Subcutaneous abdominal adipose tissue (tissue), 5 donors: ENCODE data around the gene SIRPB2.

Experiments
- H3K27ac ChIP-seq: one replicate; pipeline ENCODE4 v1.7.0; 2013; ENCODE audit warnings: low read depth, mild to moderate bottlenecking, inconsistent platforms, low read length, moderate library complexity
- H3K27me3 ChIP-seq, 5 donors: one replicate each; pipeline ENCODE4 v1.7.0; 2013; ENCODE audit warnings: low read length in 5 of 5, inconsistent platforms in 1 of 5; ENCODE audit not compliant: control insufficient read depth in 5 of 5, insufficient read depth in 4 of 5
- H3K36me3 ChIP-seq, 5 donors: one replicate each; pipeline ENCODE4 v1.7.0; 2013; ENCODE audit warnings: low read length in 5 of 5; ENCODE audit not compliant: control insufficient read depth in 5 of 5, insufficient read depth in 5 of 5
- H3K4me1 ChIP-seq, 5 donors: one replicate each; pipeline ENCODE4 v1.7.0; 2013; ENCODE audit warnings: low read length in 5 of 5, mild to moderate bottlenecking in 3 of 5, moderate library complexity in 1 of 5; ENCODE audit not compliant: control insufficient read depth in 5 of 5, insufficient read depth in 5 of 5
- H3K4me3 ChIP-seq, 5 donors: one replicate each; pipeline ENCODE4 v1.7.0; 2013; ENCODE audit warnings: low read length in 5 of 5, low read depth in 1 of 5
- H3K9ac ChIP-seq, 5 donors: one replicate each; pipeline ENCODE4 v1.7.0; 2013; ENCODE audit warnings: low read length in 5 of 5, mild to moderate bottlenecking in 4 of 5, moderate library complexity in 3 of 5
- H3K9me3 ChIP-seq, 5 donors: one replicate each; pipeline ENCODE4 v1.7.0; 2013; ENCODE audit warnings: low read length in 5 of 5; ENCODE audit not compliant: control insufficient read depth in 5 of 5
- donor health status: healthy.
- donor health status: healthy.
- donor health status: healthy.
- donor health status: healthy.
- donor health status: healthy.

The SIRPB2 gene

DNA sequence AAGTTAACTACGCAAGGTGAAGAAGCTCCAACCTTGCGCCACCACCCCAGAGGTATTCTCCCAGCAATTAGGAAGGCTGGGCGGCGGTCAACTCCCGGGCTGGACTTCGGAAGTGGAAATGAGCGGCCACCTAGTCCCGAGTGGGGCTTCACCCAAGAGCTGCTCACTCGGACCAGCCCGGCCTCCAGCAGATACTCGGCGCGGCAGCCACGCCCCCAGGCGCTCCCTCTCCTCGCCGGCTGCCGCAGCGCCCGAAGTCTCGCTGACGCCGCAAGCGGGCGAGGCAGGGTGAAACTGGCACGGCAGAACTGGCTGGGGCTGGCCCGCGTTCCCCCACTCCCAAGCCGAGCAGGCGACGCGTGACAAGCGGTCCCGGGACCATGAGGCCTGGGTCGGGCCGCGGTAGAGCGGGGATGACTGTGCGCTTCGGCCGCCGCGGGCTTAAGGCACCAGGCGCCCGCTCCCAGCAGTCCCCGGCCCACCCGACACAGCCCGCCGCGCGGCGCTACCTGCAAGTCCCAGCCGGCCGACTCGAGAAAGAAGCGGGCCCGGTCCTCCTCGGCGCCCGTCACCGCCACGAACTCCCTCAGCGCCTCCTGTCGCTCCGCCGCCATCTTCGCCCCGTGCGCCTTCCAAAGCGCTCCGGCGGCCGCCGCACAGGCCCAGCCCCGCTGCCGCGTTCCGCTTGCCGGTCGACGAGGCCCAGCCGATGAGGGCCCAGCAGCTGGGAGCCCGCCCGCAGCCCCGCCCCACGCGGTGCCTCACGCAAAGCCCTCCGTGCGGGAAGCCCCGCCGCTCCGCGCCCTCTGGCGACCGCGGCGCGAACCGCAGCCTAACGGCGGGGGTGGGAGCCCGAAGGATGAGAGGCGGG is 24.8 kb downstream of the SIRPB2 start, which contains the start of gene NSFL1C:
TSS of gene NSFL1C (minus strand) at position 639 of the 871 bp plus-strand sequence. CDS start at position 614, 25 bp downstream.
- Histone ChIP-seq H3K9ac (peak within 1 kb of the TSS; percentile 49 to 93 (median 92)), H3K9me3 (no peaks in the 10 kb centered on the region), H3K36me3 (peaks cover 7 to 30% (median 24%) of the 10 kb centered on the region in 5 donors), H3K27ac (peak within 1 kb of the TSS; percentile 85), H3K4me1 (peaks cover 14 to 54% (median 43%) of the 10 kb centered on the region in 5 donors), H3K4me3 (peak within 1 kb of the TSS; percentile 80 to 92 (median 91)), H3K27me3 (no peaks in the 10 kb centered on the region)

DNA sequence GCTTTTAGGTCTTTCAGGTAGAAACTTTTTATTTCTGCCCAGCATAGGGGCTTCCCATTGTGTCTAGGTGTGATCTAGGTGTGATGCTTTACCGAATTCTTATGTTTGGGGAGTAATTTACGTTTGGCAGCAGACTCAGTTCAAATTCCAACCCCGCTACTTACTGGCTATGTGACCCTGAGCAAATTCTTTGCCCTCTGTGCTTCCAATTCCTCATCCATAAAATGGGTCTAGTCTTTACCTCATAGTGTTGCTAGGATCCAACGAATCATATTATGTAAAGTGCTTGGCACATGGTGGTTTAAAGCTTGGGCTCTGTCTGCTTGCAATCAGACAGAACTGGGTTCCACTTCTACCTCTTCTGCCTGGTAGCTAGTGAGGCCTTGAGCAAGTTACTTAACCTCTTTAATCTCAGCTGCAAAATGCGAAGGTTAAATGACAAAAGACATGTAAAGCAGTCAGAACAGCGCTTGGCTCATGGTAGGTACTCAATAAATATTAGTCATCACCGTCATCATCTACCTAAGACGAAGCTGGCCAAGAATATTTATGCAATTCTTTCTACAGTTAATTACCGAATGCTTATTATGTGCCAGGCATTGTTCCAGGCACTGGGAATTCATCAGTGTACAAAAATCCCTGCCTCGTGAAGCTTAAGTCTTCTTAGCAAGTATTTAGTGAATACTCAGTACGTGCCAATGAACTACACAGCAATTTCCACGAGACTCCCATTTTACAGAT is 25.6 kb downstream of the SIRPB2 start:
- Histone ChIP-seq H3K4me3 (peak overlapping the region; percentile 80 to 92 (median 91)), H3K27me3 (no peaks in the 10 kb centered on the region), H3K36me3 (peaks cover 10 to 38% (median 32%) of the 10 kb centered on the region in 5 donors), H3K4me1 (peaks cover 14 to 54% (median 43%) of the 10 kb centered on the region in 5 donors), H3K9ac (peak overlapping the region; percentile 49 to 93 (median 92)), H3K27ac (peak overlapping the region; percentile 85), H3K9me3 (no peaks in the 10 kb centered on the region)

DNA sequence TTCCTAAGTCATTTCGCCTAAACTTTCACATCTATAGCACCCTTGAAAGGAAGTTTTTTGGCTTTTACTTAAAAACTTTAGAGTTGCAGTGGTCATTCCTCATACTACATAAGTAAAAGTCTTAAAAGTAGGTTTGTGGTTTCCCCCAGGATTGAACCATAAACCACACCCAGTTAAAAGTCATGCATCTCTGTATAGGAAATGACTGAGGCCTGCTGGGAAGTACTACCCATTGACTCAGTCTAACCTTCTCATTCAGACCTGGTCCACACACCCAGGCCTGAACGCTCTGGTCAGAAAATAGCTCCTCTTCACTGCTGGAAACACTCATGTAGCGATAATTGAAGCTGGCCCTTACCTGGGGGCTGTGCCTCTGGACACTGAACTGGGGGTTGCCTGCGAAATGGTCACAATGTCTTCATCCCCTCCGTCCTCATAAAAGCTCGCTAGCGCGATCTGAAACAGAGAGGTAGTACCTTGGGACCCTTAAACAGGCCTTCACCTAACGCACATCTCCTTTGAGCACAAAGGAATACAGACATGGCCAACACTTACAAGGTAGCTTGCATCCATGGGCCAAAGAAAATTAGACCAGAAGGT is 27.1 kb downstream of the SIRPB2 start:
- Histone ChIP-seq H3K27ac (no peak overlapping the region), H3K4me1 (peaks cover 9 to 45% (median 33%) of the 10 kb centered on the region in 5 donors), H3K27me3 (no peaks in the 10 kb centered on the region), H3K9me3 (no peaks in the 10 kb centered on the region), H3K4me3 (no peak overlapping the region), H3K36me3 (peaks cover 24 to 54% (median 43%) of the 10 kb centered on the region in 5 donors), H3K9ac (no peak overlapping the region)

DNA sequence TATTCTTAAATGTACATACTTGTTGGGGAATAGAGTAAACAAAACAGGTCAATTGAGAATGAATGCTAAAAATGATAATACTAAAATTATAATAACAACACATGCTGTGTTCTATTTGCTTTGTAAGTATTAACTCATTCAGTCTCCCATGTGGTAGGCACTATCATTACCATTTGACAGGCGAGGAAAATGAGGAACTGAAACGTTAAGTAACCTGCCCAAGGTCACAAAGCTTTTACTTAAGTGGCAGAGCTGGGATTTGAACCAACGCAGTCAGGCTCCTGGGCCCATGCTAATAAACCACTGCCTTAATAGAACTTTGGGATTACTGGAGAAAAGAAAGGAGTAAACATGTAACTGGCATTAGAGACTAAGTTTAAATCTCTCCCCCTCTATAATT is 28.4 kb downstream of the SIRPB2 start:
- no peak overlapping the region for H3K9ac ChIP-seq
- peaks cover 29 to 66% (median 54%) of the 10 kb centered on the region in 5 donors for H3K36me3 ChIP-seq
- no peaks in the 10 kb centered on the region for H3K9me3 ChIP-seq
- H3K27me3 ChIP-seq = no peaks in the 10 kb centered on the region
- H3K4me3 ChIP-seq = no peak overlapping the region
- H3K27ac ChIP-seq = no peak overlapping the region
- H3K4me1 ChIP-seq = peaks cover 9 to 38% (median 29%) of the 10 kb centered on the region in 5 donors

DNA sequence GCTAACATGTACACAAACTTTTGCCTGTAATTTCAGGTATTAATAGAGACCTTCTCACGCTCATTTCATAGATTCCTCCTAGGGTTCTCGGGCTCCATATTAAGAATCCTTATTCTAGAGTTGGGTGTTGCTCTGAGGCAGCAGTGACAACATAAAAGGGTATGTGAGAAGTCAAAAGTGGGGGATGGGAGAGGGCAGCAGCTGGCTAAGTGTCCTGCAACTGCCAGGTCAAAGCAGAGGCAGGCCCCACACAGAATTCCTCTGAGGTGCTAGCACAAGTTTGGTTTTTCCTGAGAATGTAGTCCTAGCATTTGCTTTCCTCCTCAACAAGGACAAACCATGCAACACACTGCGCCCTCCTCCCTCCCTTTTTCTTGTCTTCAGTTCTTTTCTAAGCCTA is 29.2 kb downstream of the SIRPB2 start:
- H3K9ac ChIP-seq = no peak overlapping the region
- no peak overlapping the region for H3K4me3 ChIP-seq
- no peaks in the 10 kb centered on the region for H3K9me3 ChIP-seq
- no peak overlapping the region for H3K27ac ChIP-seq
- H3K27me3 ChIP-seq = no peaks in the 10 kb centered on the region
- H3K36me3 ChIP-seq = peaks cover 37 to 73% (median 60%) of the 10 kb centered on the region in 5 donors
- peaks cover 9 to 33% (median 23%) of the 10 kb centered on the region in 5 donors for H3K4me1 ChIP-seq

DNA sequence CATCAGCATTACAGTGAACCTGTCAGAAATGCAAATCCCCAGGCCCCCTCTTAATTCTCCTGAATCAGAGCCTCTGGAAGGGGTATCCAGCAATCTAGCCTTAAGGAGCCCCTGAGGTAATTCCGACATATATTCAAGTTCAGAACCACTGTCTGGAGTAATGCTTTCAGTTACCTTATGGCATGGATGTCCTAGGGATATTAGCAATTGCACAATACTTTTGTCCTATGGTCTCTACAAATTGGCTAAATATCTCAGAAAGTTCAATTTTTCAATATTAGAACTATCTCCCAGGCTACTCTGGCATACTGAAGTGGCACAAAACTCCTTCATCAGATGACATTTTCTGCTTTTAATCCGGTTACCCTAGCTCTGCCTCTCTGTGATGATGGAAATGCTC is 30.9 kb downstream of the SIRPB2 start:
- Histone ChIP-seq H3K27ac (no peak overlapping the region), H3K4me1 (peaks cover 3 to 21% (median 14%) of the 10 kb centered on the region in 5 donors), H3K9ac (no peak overlapping the region), H3K36me3 (peaks cover 43 to 88% (median 74%) of the 10 kb centered on the region in 5 donors), H3K4me3 (no peak overlapping the region), H3K9me3 (no peaks in the 10 kb centered on the region), H3K27me3 (no peaks in the 10 kb centered on the region)

DNA sequence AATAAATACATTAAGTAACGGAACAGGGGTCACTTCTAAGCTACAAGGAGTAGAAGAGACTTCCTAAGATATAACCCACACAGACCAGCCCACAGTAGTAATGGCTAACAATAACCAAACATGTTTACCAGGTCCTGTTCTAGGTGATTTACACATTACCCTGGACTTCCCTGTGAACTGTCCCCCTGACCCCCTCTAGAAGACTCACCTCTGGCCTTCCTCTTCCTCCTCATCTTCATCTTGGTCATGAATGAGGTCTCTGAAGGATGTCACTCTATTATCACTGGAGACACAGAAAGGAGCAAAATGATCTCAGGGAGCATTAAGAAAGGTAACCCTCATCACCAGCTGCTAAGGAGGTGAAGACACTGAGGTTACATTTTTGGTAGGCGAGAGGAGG is 33.2 kb downstream of the SIRPB2 start:
- Histone ChIP-seq H3K9me3 (no peaks in the 10 kb centered on the region), H3K9ac (peak overlapping the region in 1 of 5 donors; percentile 24), H3K4me3 (no peak overlapping the region), H3K27me3 (no peaks in the 10 kb centered on the region), H3K27ac (no peak overlapping the region), H3K36me3 (peaks cover 57 to 92% (median 79%) of the 10 kb centered on the region in 5 donors), H3K4me1 (peaks cover 0 to 6% (median 3%) of the 10 kb centered on the region in 5 donors)

DNA sequence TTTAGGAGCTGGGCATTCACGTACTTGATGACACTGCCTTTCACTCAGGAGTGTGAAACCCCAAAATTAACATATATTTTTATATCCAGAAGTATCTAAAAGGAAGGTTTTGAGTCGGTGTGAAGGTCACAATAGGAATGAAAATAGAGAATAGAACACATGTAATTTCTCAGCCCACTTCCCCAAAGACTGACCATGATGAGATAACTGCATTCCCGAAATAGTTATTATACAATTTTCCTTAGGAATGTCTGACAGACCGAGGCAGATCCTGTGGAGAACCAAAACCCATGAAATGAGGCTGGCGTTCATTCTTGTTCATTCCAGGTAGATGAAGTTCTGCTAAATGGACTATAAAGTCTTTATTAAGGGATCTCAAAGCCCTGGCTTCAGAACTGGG is 34.9 kb downstream of the SIRPB2 start:
- peaks cover 0 to 5% (median 2%) of the 10 kb centered on the region in 5 donors for H3K9me3 ChIP-seq
- no peak overlapping the region for H3K4me3 ChIP-seq
- peaks cover 62 to 97% (median 89%) of the 10 kb centered on the region in 5 donors for H3K36me3 ChIP-seq
- H3K4me1 ChIP-seq = no peaks in the 10 kb centered on the region
- no peaks in the 10 kb centered on the region for H3K27me3 ChIP-seq
- no peak overlapping the region for H3K27ac ChIP-seq
- H3K9ac ChIP-seq = no peak overlapping the region

DNA sequence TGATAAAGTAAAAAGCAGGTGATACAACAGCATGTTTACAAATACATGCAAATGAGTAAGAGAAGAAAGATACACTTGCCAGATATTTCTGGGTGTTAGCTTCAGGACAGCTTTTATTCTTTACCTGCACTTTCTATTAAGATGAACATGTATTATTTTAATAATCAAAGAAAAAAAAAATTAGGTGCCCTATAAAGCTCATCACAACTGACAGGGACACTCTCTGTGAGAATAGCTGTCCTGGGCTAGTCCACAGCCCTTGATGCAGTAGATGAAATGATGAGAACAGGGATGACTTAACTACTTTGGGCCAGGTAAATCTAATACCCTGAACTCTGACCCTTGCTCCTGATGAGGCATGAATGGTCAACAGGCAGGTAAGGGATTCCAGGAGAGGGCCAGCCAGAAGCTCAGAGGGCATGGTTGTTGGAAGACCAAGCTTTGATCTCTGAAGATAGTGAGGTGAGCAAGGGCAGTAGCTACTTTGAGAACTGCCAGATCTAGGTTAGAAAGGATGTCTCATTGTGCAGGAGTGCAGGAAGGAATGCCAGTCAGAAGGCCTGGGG is 40.2 kb downstream of the SIRPB2 start:
- no peak overlapping the region for H3K9ac ChIP-seq
- no peak overlapping the region for H3K4me3 ChIP-seq
- no peaks in the 10 kb centered on the region for H3K27me3 ChIP-seq
- H3K4me1 ChIP-seq = no peaks in the 10 kb centered on the region
- peaks cover 0 to 8% (median 5%) of the 10 kb centered on the region in 5 donors for H3K9me3 ChIP-seq
- H3K27ac ChIP-seq = no peak overlapping the region
- H3K36me3 ChIP-seq = peaks cover 62 to 100% (median 96%) of the 10 kb centered on the region in 5 donors
